GM23338 (cell line): ENCODE results near the gene CDR2. TPM values are rescaled to one million over a fixed set of nuclear protein-coding genes. Genes with fewer than 3 reads are reported as not detected.
A peak's percentile ranks its signal among the peaks of the same experiment; 100 is the strongest.
"Not testable (repeated sequence)": the region's sequence is repeated elsewhere in the genome, so short reads cannot be mapped to it uniquely, and the experiment has no call there.

Experiments
- ATAC-seq: fragments of 200-7000 bp; cut with Tn5 transposase; 3 replicates; pipeline ENCODE4 v1.9.1; 2020
- DNase-seq: peaks from one replicate; pipeline ENCODE4 v3.0.0-alpha.2; 2015; ENCODE audit warnings: low spot score
- H2AFZ ChIP-seq: fragments of 200-600 bp; sonication (generic); 2 replicates; pipeline ENCODE4 v1.8.0; 2016; ENCODE audit warnings: antibody characterized with exemption, mild to moderate bottlenecking, moderate library complexity
- H3F3A ChIP-seq: fragments of 200-600 bp; sonication (generic); replicated peaks from 2 replicates; pipeline ENCODE4 v1.8.0; 2017; ENCODE audit warnings: antibody characterized with exemption, mixed run types, low read depth
- H3K27ac ChIP-seq: fragments of 200-600 bp; sonication (generic); 2 replicates; pipeline ENCODE4 v1.6.1; 2016; ENCODE audit warnings: low read depth
- H3K27me3 ChIP-seq: fragments of 200-600 bp; sonication (generic); 2 replicates; pipeline ENCODE4 v1.8.0; 2016; ENCODE audit warnings: mild to moderate bottlenecking, mixed run types, moderate library complexity; ENCODE audit not compliant: insufficient read depth
- H3K36me3 ChIP-seq: fragments of 200-600 bp; sonication (generic); 2 replicates; pipeline ENCODE4 v1.8.0; 2016; ENCODE audit warnings: mild to moderate bottlenecking; ENCODE audit not compliant: insufficient read depth
- H3K4me1 ChIP-seq: fragments of 200-600 bp; sonication (generic); 2 replicates; pipeline ENCODE4 v1.8.0; 2016; ENCODE audit warnings: mild to moderate bottlenecking, moderate library complexity; ENCODE audit not compliant: insufficient read depth
- H3K4me2 ChIP-seq: fragments of 200-600 bp; sonication (generic); 2 replicates; pipeline ENCODE4 v1.7.1; 2017; ENCODE audit warnings: mixed run types
- H3K4me3 ChIP-seq: fragments of 200-600 bp; sonication (generic); 2 replicates; pipeline ENCODE4 v1.6.1; 2016; ENCODE audit warnings: mixed run types
- H3K79me2 ChIP-seq: fragments of 200-600 bp; sonication (generic); replicated peaks from 2 replicates; pipeline ENCODE4 v1.8.0; 2017; ENCODE audit warnings: mild to moderate bottlenecking; ENCODE audit not compliant: insufficient read depth
- H3K9me2 ChIP-seq: fragments of 200-600 bp; sonication (generic); 2 replicates; pipeline ENCODE4 v1.8.0; 2017; ENCODE audit not compliant: insufficient read depth
- H4K20me1 ChIP-seq: fragments of 200-600 bp; sonication (generic); replicated peaks from 2 replicates; pipeline ENCODE4 v1.8.0; 2017; ENCODE audit warnings: mild to moderate bottlenecking; ENCODE audit not compliant: insufficient read depth
- H3K27ac Mint-ChIP-seq: 2 replicates; pipeline ENCODE4 v1.8.0; 2020; ENCODE audit warnings: inconsistent platforms, mild to moderate bottlenecking, moderate library complexity, mixed read lengths
- H3K27me3 Mint-ChIP-seq: 3 replicates; pipeline ENCODE4 v1.8.0; 2022; ENCODE audit warnings: low read depth, mild to moderate bottlenecking, moderate library complexity, mixed read lengths, inconsistent platforms; ENCODE audit not compliant: insufficient read depth, poor library complexity
- H3K36me3 Mint-ChIP-seq: 3 replicates; pipeline ENCODE4 v1.8.0; 2021; ENCODE audit warnings: low read depth, mild to moderate bottlenecking, inconsistent platforms, moderate library complexity, mixed read lengths
- H3K4me1 Mint-ChIP-seq: 3 replicates; pipeline ENCODE4 v1.8.0; 2020; ENCODE audit warnings: mild to moderate bottlenecking, inconsistent platforms, mixed read lengths
- H3K4me3 Mint-ChIP-seq: 3 replicates; pipeline ENCODE4 v1.8.0; 2021; ENCODE audit warnings: moderate library complexity, mild to moderate bottlenecking, inconsistent platforms, mixed read lengths
- H3K9me3 Mint-ChIP-seq: 3 replicates; pipeline ENCODE4 v1.8.0; 2020; ENCODE audit warnings: moderate library complexity, mild to moderate bottlenecking, inconsistent platforms, mixed read lengths
- CREB1 ChIP-seq: fragments of 250-450 bp; sonication (Bioruptor Pico); IDR thresholded peaks from 2 replicates; pipeline ENCODE4 v1.5.0; 2020; ENCODE audit warnings: low read depth, mild to moderate bottlenecking, moderate library complexity
- ETS1 ChIP-seq: IDR thresholded peaks from 2 replicates; pipeline ENCODE4 v1.6.1; 2016; ENCODE audit warnings: antibody characterized with exemption
- EZH2 ChIP-seq: fragments of 200-600 bp; sonication (generic); IDR thresholded peaks from one replicate; pipeline ENCODE4 v1.8.0; 2017; ENCODE audit warnings: antibody characterized with exemption, mild to moderate bottlenecking, low read depth; ENCODE audit not compliant: unreplicated experiment
- EZH2phosphoT487 ChIP-seq: fragments of 200-600 bp; sonication (generic); IDR thresholded peaks from one replicate; pipeline ENCODE4 v1.8.1; 2018; ENCODE audit warnings: antibody characterized with exemption; ENCODE audit not compliant: unreplicated experiment
- JUNB ChIP-seq: IDR thresholded peaks from one replicate; pipeline ENCODE4 v1.6.1; 2016; ENCODE audit warnings: antibody characterized with exemption; ENCODE audit not compliant: unreplicated experiment
- POLR2AphosphoS5 ChIP-seq: IDR thresholded peaks from 2 replicates; pipeline ENCODE4 v1.6.1; 2016; ENCODE audit warnings: antibody characterized with exemption, low read depth
- REST ChIP-seq: IDR thresholded peaks from one replicate; pipeline ENCODE4 v1.6.1; 2018; ENCODE audit warnings: antibody characterized with exemption; ENCODE audit not compliant: unreplicated experiment
- STAT1 ChIP-seq: IDR thresholded peaks from one replicate; pipeline ENCODE4 v1.6.1; 2016; ENCODE audit warnings: antibody characterized with exemption; ENCODE audit not compliant: unreplicated experiment
- ZNF462 ChIP-seq: fragments of 250-450 bp; sonication (Bioruptor Pico); IDR thresholded peaks from 2 replicates; pipeline ENCODE4 v1.5.0; 2020; ENCODE audit warnings: mild to moderate bottlenecking, moderate library complexity
- polyA plus RNA-seq: library from polyadenylated mRNA; unstranded; fragments of >200 nt; fragmentation: Nextera tagmentation; extraction: Ambion mirVana; gene quantifications from 2 replicates; pipeline ENCODE4 v1.2.1, GENCODE V29; 2016
- total RNA-seq: library from RNA; depleted of rRNA; stranded (reverse); fragments of >200 nt; shearing (Covaris generic); gene quantifications from 2 replicates; pipeline ENCODE4 v1.2.3, GENCODE V29; 2014

CDR2 gene
- total and polyA plus RNA-seq, 2 experiments from 2014 or later: 17.7 to 39.3 TPM

- TF ChIP-seq ZNF462 (CRISPR knock-in tag): no peak
- TF ChIP-seq STAT1: no peak
- TF ChIP-seq REST: no peak
- no peak for TF ChIP-seq EZH2phosphoT487
- no peak for TF ChIP-seq JUNB
- TF ChIP-seq EZH2: no peak
- no peak for TF ChIP-seq CREB1 (CRISPR knock-in tag)
- no peak for TF ChIP-seq POLR2AphosphoS5
- no peak for TF ChIP-seq ETS1
- H3K4me1 Mint-ChIP-seq: peaks cover 17% of the 10 kb centered on the region
- no peak overlapping the region for H2AFZ ChIP-seq
- H3K4me3 ChIP-seq: no peak overlapping the region
- H3K27me3 Mint-ChIP-seq: peaks cover 1% of the 10 kb centered on the region
- peaks cover 54% of the 10 kb centered on the region for H3K79me2 ChIP-seq
- H4K20me1 ChIP-seq: peaks cover 6% of the 10 kb centered on the region
- no peaks in the 10 kb centered on the region for H3F3A ChIP-seq
- no peak overlapping the region for H3K27ac Mint-ChIP-seq
- H3K27me3 ChIP-seq: no peaks in the 10 kb centered on the region
- no peak overlapping the region for H3K4me2 ChIP-seq
- peaks cover 3% of the 10 kb centered on the region; the same call in 1 of the 3 replicates for H3K9me3 Mint-ChIP-seq
- peaks cover 29% of the 10 kb centered on the region for H3K36me3 ChIP-seq
- ATAC-seq (no peak), DNase-seq (no peak)
- H3K36me3 Mint-ChIP-seq: peaks cover 59% of the 10 kb centered on the region
- peaks cover 15% of the 10 kb centered on the region for H3K4me1 ChIP-seq
- no peaks in the 10 kb centered on the region; the same call in 1 of the 2 replicates for H3K9me2 ChIP-seq
- H3K27ac ChIP-seq: peak overlapping the region; percentile 34; the same call in 1 of the 2 replicates
- H3K4me3 Mint-ChIP-seq: no peak overlapping the region
Observed at GRCh38 chr16:22352140-22352539, 22.3 kb downstream of the CDR2 start.

- not testable (repeated sequence) for ATAC-seq, H2AFZ ChIP-seq, H3K4me3 ChIP-seq, H4K20me1 ChIP-seq, H3K4me3 Mint-ChIP-seq, H3K4me2 ChIP-seq, H3K9me2 ChIP-seq, H3K27me3 ChIP-seq, H3K27ac ChIP-seq, H3K27me3 Mint-ChIP-seq, H3K27ac Mint-ChIP-seq, DNase-seq, H3K9me3 Mint-ChIP-seq, H3F3A ChIP-seq
- Histone ChIP-seq H3K36me3 (peaks cover 33% of the 10 kb centered on the region), H3K4me1 (peaks cover 15% of the 10 kb centered on the region), H3K79me2 (peaks cover 48% of the 10 kb centered on the region)
- Mint-ChIP-seq H3K4me1 (peaks cover 17% of the 10 kb centered on the region), H3K36me3 (peaks cover 68% of the 10 kb centered on the region)
Observed at GRCh38 chr16:22351017-22351416, 23.4 kb downstream of the CDR2 start.
